OCI-LY3 (cell line): ENCODE measurements around the gene TARBP1.

Source experiments
- H2AFZ ChIP-seq: fragments of 200-600, 300-600 bp; shearing (Covaris generic); 2 replicates; pipeline ENCODE4 v1.6.0; 2014; ENCODE audit warnings: antibody characterized with exemption, low read depth, low read length
- H3K27ac ChIP-seq: fragments of 200-600, 300-600 bp; sonication (generic); 2 replicates; pipeline ENCODE4 v1.5.1; 2014; ENCODE audit warnings: mild to moderate bottlenecking, low read length, moderate library complexity, mixed read lengths
- H3K27me3 ChIP-seq: fragments of 200-600, 300-600 bp; sonication (generic); 2 replicates; pipeline ENCODE4 v1.6.1; 2014; ENCODE audit warnings: low read depth, low read length, mixed read lengths
- H3K36me3 ChIP-seq: fragments of 200-600, 300-600 bp; sonication (generic); replicated peaks from 2 replicates; pipeline ENCODE3; 2014; ENCODE audit warnings: low read depth, low read length, mixed read lengths
- H3K4me1 ChIP-seq: fragments of 300-600, 200-600 bp; sonication (generic); 2 replicates; pipeline ENCODE4 v1.6.1; 2014; ENCODE audit warnings: low read length, mixed read lengths
- H3K4me2 ChIP-seq: fragments of 200-600, 300-600 bp; sonication (generic); 2 replicates; pipeline ENCODE4 v1.6.1; 2014; ENCODE audit warnings: low read length, mixed read lengths
- H3K4me3 ChIP-seq: fragments of 300-600, 200-600 bp; sonication (generic); 2 replicates; pipeline ENCODE4 v1.5.1; 2014; ENCODE audit warnings: antibody characterized with exemption, mild to moderate bottlenecking, low read length, moderate library complexity
- H3K79me2 ChIP-seq: fragments of 300-600, 200-600 bp; shearing (Covaris generic); 2 replicates; pipeline ENCODE4 v1.6.1; 2014; ENCODE audit warnings: mild to moderate bottlenecking, low read length, mixed read lengths
- H3K9ac ChIP-seq: fragments of 300-600, 200-600 bp; shearing (Covaris generic); 2 replicates; pipeline ENCODE4 v1.6.0; 2014; ENCODE audit warnings: mild to moderate bottlenecking, low read length, moderate library complexity
- H3K9me3 ChIP-seq: fragments of 200-600, 300-600 bp; shearing (Covaris generic); 2 replicates; pipeline ENCODE4 v1.6.1; 2014; ENCODE audit warnings: low read length, mixed read lengths; ENCODE audit not compliant: insufficient read depth
- H4K20me1 ChIP-seq: fragments of 200-600, 300-600 bp; sonication (generic); 2 replicates; pipeline ENCODE4 v1.6.1; 2016; ENCODE audit warnings: low read length, mixed read lengths; ENCODE audit not compliant: insufficient read depth
- EZH2phosphoT487 ChIP-seq: fragments of 200-600 bp; shearing (Covaris generic); IDR thresholded peaks from 2 replicates; pipeline ENCODE4 v1.6.1; 2018; ENCODE audit warnings: antibody characterized with exemption, mixed run types, low read depth
- TF ChIP-seq, protein P1 (sequence below): fragments of 200-600, 300-600 bp; sonication (generic); IDR thresholded peaks from 2 replicates; pipeline ENCODE4 v1.5.1; 2014; ENCODE audit warnings: antibody characterized with exemption, low read length, low read depth

TARBP1 gene

DNA sequence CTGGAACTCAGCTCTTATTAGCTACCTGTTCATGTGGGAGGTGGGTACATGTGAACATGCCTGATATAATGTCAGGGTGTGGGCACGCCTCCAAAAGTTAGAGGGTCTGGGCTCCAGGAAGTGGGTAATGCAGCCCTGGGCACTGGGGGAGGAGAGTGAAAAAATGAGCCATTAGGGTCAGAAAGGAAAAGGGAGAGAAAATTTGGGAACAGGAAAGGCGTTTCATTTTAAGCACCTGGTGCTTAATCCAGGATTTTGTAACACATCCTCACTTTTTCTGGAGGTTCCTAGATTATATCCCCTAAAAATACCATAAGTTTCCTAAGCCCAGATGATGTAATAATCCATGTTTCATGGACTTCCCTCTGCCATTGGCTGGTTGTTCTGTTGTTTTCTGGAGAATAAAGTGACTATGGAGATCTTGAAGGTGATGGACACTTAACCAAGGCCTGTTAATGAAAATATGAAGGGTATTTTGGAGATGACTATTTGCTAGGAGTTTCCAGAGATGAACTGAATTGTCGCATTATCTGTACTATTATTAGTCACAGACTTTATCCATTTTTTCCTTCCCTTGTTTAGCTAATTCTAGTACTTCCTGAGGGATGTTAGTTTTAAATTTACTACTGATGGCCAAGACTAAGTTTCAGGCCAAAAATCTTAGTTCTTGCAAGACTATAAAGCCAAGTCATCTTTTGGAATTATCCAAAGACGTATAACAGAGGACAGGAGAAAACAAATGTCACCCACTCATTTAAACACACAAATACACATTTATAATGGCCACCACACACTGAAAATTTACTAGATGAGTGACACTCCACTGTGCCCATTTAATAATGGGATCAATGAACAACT is 24.4 kb upstream of the TARBP1 start:
- Histone ChIP-seq H3K79me2 (no peaks in the 10 kb centered on the region), H3K4me1 (peaks cover 36% of the 10 kb centered on the region), H3K9me3 (no peaks in the 10 kb centered on the region; the same call in 1 of the 2 replicates), H3K9ac (no peak overlapping the region), H4K20me1 (no peaks in the 10 kb centered on the region), H3K27ac (no peak overlapping the region), H2AFZ (no peak overlapping the region), H3K36me3 (no peaks in the 10 kb centered on the region), H3K4me2 (no peak overlapping the region), H3K4me3 (no peak overlapping the region), H3K27me3 (peaks cover 16% of the 10 kb centered on the region; the same call in 1 of the 2 replicates)
- TF ChIP-seq, protein P1, sequence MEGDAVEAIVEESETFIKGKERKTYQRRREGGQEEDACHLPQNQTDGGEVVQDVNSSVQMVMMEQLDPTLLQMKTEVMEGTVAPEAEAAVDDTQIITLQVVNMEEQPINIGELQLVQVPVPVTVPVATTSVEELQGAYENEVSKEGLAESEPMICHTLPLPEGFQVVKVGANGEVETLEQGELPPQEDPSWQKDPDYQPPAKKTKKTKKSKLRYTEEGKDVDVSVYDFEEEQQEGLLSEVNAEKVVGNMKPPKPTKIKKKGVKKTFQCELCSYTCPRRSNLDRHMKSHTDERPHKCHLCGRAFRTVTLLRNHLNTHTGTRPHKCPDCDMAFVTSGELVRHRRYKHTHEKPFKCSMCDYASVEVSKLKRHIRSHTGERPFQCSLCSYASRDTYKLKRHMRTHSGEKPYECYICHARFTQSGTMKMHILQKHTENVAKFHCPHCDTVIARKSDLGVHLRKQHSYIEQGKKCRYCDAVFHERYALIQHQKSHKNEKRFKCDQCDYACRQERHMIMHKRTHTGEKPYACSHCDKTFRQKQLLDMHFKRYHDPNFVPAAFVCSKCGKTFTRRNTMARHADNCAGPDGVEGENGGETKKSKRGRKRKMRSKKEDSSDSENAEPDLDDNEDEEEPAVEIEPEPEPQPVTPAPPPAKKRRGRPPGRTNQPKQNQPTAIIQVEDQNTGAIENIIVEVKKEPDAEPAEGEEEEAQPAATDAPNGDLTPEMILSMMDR = no peak
- no peak for TF ChIP-seq EZH2phosphoT487

DNA sequence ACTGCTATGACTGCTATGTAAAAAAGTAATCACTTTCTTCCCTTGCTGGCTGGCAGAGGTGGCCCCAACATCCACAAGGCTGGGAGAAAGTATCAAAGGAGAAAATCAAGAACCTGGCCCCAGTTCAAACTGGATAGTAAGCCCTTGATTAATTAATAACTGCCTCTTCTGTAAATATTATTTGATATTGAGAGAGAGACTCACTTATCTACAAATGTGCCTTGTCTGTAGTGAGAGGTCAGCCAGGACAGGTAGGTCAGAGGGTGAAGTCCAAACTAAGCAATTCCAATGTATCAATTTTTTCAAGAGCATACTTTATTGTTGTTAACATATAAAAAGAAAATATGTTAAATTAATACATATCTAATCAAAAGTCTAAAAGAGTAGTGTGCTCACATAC is 23.8 kb upstream of the TARBP1 start:
- no peak overlapping the region for H3K4me2 ChIP-seq
- no peak for TF ChIP-seq EZH2phosphoT487
- TF ChIP-seq, protein P1 = no peak

DNA sequence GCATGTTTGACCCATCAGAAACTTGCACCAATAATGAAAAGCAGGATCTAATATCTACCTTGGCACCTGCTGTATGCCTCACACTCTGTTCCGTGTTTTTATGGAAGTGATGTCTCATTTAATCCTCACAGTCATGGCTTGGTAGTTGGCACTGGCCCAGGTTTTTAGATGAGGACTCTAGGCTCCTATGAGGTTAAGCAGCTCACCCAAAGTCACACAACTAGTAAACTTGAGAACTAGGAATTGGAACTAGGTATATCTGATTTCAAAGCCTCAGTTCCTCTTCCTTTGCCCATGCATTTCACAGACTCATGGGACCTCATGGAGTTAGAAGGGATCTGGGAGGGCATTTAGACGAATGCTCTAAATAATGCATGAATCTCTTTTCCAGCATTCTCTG is 21.3 kb upstream of the TARBP1 start:
- no peaks in the 10 kb centered on the region for H3K79me2 ChIP-seq
- H3K27ac ChIP-seq = peak overlapping the region; percentile 7; the same call in 1 of the 2 replicates
- H3K4me1 ChIP-seq = peaks cover 45% of the 10 kb centered on the region
- H3K36me3 ChIP-seq = no peaks in the 10 kb centered on the region
- H3K4me2 ChIP-seq = peak overlapping the region; percentile 95
- peak overlapping the region; percentile 72 for H3K4me3 ChIP-seq
- no peaks in the 10 kb centered on the region for H4K20me1 ChIP-seq
- peaks cover 31% of the 10 kb centered on the region for H3K27me3 ChIP-seq
- H2AFZ ChIP-seq = no peak overlapping the region
- TF ChIP-seq, protein P1 = no peak
- no peak for TF ChIP-seq EZH2phosphoT487
- peak overlapping the region; percentile 67 for H3K9ac ChIP-seq
- no peaks in the 10 kb centered on the region; the same call in 1 of the 2 replicates for H3K9me3 ChIP-seq

More for the DNA sequence above, 23.8 kb upstream of the TARBP1 start:
- Histone ChIP-seq H3K79me2 (no peaks in the 10 kb centered on the region), H2AFZ (no peak overlapping the region), H3K4me1 (peaks cover 42% of the 10 kb centered on the region), H3K27me3 (peaks cover 20% of the 10 kb centered on the region), H3K9ac (no peak overlapping the region), H4K20me1 (no peaks in the 10 kb centered on the region), H3K9me3 (no peaks in the 10 kb centered on the region; the same call in 1 of the 2 replicates), H3K4me3 (no peak overlapping the region), H3K27ac (no peak overlapping the region), H3K36me3 (no peaks in the 10 kb centered on the region)

DNA sequence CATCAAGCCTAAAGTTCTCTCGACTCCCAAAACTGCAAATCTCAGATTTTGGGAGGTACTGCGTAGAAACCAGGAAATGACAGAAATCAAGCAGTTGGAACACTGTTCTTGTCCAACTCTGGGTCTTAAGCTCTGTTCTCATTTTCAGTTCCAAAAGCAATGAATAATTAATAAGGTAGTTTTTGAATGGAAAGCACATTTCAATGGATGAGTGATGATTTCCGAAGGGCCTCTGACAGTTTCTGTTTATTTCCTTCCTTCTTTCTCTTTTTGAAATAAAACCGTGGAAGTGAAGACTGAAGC is 20.9 kb upstream of the TARBP1 start:
- Histone ChIP-seq H3K4me3 (peak overlapping the region; percentile 72), H3K27me3 (peaks cover 31% of the 10 kb centered on the region), H2AFZ (peak overlapping the region; percentile 98; the same call in 1 of the 2 replicates), H3K4me1 (peaks cover 47% of the 10 kb centered on the region), H3K9ac (peak overlapping the region; percentile 67), H3K27ac (peak overlapping the region; percentile 26; the same call in 1 of the 2 replicates), H3K36me3 (no peaks in the 10 kb centered on the region), H3K79me2 (no peaks in the 10 kb centered on the region), H4K20me1 (no peaks in the 10 kb centered on the region), H3K9me3 (no peaks in the 10 kb centered on the region; the same call in 1 of the 2 replicates), H3K4me2 (peak overlapping the region; percentile 95)
- TF ChIP-seq, protein P1 = no peak
